HG03457 (cell line): Measurements from ENCODE around the gene SESN3.

Experiments used
- ATAC-seq: cut with Tn5 transposase; IDR thresholded peaks from one replicate; pipeline ENCODE4 v1.9.1; 2021; ENCODE audit warnings: moderate number of reproducible peaks; ENCODE audit not compliant: unreplicated experiment

SESN3 gene

DNA sequence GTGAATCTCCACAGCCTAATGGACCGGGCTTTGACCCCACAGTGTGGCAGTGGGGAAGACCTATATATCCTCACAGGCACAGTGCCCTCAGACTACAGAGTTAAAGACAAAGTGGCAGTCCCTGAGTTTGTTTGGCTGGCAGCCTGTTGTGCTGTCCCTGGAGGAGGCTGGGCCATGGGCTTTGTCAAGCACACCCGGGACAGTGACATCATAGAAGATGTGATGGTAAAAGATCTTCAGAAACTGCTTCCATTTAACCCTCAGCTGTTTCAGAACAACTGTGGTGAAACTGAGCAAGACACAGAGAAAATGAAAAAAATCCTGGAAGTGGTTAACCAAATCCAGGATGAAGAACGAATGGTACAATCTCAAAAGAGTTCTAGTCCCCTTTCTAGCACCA is 102.4 kb downstream of the SESN3 start:
- ATAC-seq, result no peak

DNA sequence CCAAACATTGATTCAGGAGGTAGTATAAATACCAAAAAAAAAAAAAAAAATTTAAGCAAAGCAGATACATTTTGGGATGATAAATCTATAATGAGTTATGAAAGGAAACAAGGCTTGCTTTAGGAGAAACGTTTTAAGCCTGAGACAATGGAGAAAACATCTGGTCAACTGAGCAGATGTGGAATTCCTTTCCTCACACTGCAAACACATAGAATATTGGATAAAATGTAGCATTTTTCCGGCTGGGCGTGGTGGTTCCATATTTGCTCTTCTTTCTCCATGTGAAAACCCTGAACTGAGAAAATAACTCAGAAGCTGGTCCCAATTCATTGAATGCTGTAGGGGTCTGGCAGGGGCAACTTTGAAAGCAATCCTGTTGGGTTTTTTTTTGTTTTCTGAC is 107.4 kb downstream of the SESN3 start:
- no peak for ATAC-seq

DNA sequence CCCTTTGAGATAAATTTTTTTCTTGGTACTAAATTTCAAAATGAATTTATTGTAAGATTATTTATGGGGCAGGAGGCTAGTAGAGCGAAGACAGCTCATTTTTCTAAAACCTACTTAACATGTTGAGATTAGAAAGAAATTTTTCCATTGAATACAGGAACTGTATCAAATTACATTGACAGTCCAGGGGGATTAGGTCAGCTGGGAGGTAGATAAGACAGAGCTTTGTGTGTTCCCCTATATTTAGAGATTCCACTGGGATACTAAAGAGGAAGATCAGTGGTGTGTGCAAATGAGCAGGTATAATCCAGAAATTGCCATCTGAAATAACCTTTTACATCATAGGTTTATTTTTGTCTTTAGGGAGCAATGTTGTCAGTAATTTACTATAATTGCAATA is 109.3 kb downstream of the SESN3 start:
- no peak for ATAC-seq

DNA sequence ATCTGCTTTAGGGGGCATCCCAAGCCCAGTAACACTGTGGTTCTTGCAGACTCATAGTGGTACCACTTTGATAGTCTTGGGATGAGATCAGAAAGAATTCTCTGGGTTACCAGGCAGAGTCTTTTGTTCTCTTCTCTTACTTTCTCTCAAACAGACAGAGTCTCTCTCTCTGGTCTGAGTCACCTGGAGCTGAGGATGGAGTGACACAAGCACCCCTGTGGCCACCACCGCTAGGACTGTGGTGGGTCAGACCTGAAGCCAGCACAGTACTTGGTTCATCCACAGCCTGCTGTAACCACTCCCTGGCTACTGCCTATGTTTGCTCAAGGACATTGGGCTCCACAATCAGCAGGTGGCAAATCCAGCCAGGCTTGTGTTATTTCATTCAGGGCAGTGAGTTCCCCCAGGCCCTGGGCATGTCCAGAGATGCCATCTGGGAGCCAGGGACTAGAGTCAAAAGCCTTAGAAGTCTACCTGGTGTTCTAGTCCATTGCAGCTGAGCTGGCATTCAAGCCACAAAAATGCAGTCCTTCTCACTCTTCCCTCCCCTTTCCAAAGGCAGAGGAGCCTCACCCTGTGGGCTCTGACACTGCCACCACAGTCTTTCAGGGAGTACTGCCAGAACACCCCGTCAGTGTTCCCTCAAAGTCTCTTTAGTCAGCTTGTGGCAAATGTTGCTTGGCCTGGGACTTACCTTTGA is 111.5 kb downstream of the SESN3 start:
- no peak for ATAC-seq

DNA sequence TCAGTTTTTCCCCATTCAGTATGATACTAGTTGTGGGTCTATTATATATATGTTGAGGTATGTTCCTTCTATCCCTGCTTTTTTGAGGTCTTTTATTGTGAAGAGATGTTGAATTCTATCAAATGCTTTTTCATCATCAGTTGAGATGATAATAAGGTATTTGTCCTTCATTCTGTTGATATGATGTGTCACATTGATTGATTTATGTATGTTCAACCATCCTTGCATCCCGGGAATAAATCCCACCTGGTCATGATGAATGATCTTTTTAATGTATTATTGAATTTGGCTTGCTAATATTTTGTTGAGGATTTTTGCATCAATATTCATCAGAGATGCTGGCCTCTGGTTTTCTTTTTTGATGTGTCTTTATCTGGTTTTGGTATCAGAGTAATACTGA is 115.4 kb downstream of the SESN3 start:
- ATAC-seq, result no peak
